BLaER1 treated with 17β-estradiol and CSF1 and Interleukin-3, amounts not matched to agents 10 nM and 100 nM (cell line): ENCODE measurements around the gene ENTPD8.

Source experiments
- H3K27ac ChIP-seq, 11 experiments: shearing (Covaris generic); formaldehyde crosslinking; 2 replicates each; pipeline ENCODE4 v1.8.1; 2022
- H3K27me3 ChIP-seq, 11 experiments: shearing (Covaris generic); formaldehyde crosslinking; 2 replicates each; pipeline ENCODE4 v1.8.1; 2022
- H3K36me3 ChIP-seq, 11 experiments: shearing (Covaris generic); formaldehyde crosslinking; 2 replicates each; pipeline ENCODE4 v1.8.1; 2022
- H3K4me1 ChIP-seq, 10 experiments: shearing (Covaris generic); formaldehyde crosslinking; 2 replicates each; pipeline ENCODE4 v1.8.1; 2022
- H3K4me2 ChIP-seq, 11 experiments: shearing (Covaris generic); formaldehyde crosslinking; 2 replicates each; pipeline ENCODE4 v1.8.1; 2022
- H3K4me3 ChIP-seq, 10 experiments: shearing (Covaris generic); formaldehyde crosslinking; 2 replicates each; pipeline ENCODE4 v1.8.1; 2022
- H3K9ac ChIP-seq, 11 experiments: shearing (Covaris generic); formaldehyde crosslinking; 2 replicates each; pipeline ENCODE4 v1.8.1; 2022
- H3K9me3 ChIP-seq, 11 experiments: shearing (Covaris generic); formaldehyde crosslinking; replicated peaks in 1 of 11; 2 replicates each; pipeline ENCODE4 v1.8.1; 2022
- H4K20me1 ChIP-seq, 11 experiments: shearing (Covaris generic); formaldehyde crosslinking; 2 replicates each; pipeline ENCODE4 v1.8.1; 2022
- Cebpa-rat ChIP-seq, 11 experiments: shearing (Covaris generic); IDR thresholded peaks; 2 replicates each; pipeline ENCODE4 v1.8.1; 2022

ENTPD8 gene

GRCh38 chr9:137439158-137439714, 1.9 kb downstream of the ENTPD8 start:
- Histone ChIP-seq H3K4me2 (no peak overlapping the region), H3K4me3 (no peak overlapping the region), H4K20me1 (peaks cover 0 to 41% (median 0%) of the 10 kb centered on the region in 11 experiments; a peak in 6 of 22 replicates), H3K4me1 (peaks cover 24 to 46% (median 33%) of the 10 kb centered on the region in 10 experiments), H3K27ac (no peak overlapping the region), H3K36me3 (no peaks in the 10 kb centered on the region), H3K27me3 (peaks cover 14 to 29% (median 20%) of the 10 kb centered on the region in 11 experiments), H3K9ac (no peak overlapping the region), H3K9me3 (peaks cover 0 to 4% (median 0%) of the 10 kb centered on the region in 11 experiments; a peak in 1 of 22 replicates)
- TF ChIP-seq Cebpa-rat (IDR thresholded peaks at IDR 0.05) = no peak

GRCh38 chr9:137438591-137439157, 2.5 kb downstream of the ENTPD8 start:
- Histone ChIP-seq H4K20me1 (peaks cover 0 to 45% (median 0%) of the 10 kb centered on the region in 11 experiments; a peak in 6 of 22 replicates), H3K27me3 (peaks cover 14 to 30% (median 20%) of the 10 kb centered on the region in 11 experiments), H3K4me2 (no peak overlapping the region; a peak in 1 of 22 replicates), H3K4me1 (peaks cover 24 to 52% (median 39%) of the 10 kb centered on the region in 10 experiments), H3K27ac (no peak overlapping the region), H3K36me3 (no peaks in the 10 kb centered on the region), H3K4me3 (no peak overlapping the region), H3K9me3 (peaks cover 0 to 4% (median 0%) of the 10 kb centered on the region in 11 experiments; a peak in 1 of 22 replicates), H3K9ac (no peak overlapping the region)
- TF ChIP-seq Cebpa-rat (IDR thresholded peaks at IDR 0.05) = no peak

- peaks cover 14 to 33% (median 19%) of the 10 kb centered on the region in 11 experiments for H3K27me3 ChIP-seq
- no peak overlapping the region for H3K27ac ChIP-seq
- no peak overlapping the region for H3K4me3 ChIP-seq
- H3K9me3 ChIP-seq = peaks cover 0 to 4% (median 0%) of the 10 kb centered on the region in 11 experiments; a peak in 1 of 22 replicates
- no peaks in the 10 kb centered on the region for H3K36me3 ChIP-seq
- peaks cover 24 to 59% (median 46%) of the 10 kb centered on the region in 10 experiments for H3K4me1 ChIP-seq
- peaks cover 0 to 53% (median 0%) of the 10 kb centered on the region in 11 experiments; a peak in 6 of 22 replicates for H4K20me1 ChIP-seq
- no peak for TF ChIP-seq Cebpa-rat (IDR thresholded peaks at IDR 0.05)
- H3K9ac ChIP-seq = 0 out of 22 replicates have a peak overlapping the region, but pooled peaks of 1 of the 11 experiments have one; percentile 2
- H3K4me2 ChIP-seq = peak overlapping the region in 8 of 11 experiments; percentile 0 to 94 (median 54); a peak in 12 of 22 replicates
These were observed 3.2 kb downstream of the ENTPD8 start for GRCh38 chr9:137437691-137438590.

- no peak overlapping the region for H3K4me3 ChIP-seq
- peaks cover 7 to 29% (median 9%) of the 10 kb centered on the region in 11 experiments for H3K27me3 ChIP-seq
- peaks cover 24 to 69% (median 55%) of the 10 kb centered on the region in 10 experiments for H3K4me1 ChIP-seq
- H4K20me1 ChIP-seq = peaks cover 0 to 53% (median 0%) of the 10 kb centered on the region in 11 experiments; a peak in 6 of 22 replicates
- TF ChIP-seq Cebpa-rat (IDR thresholded peaks at IDR 0.05) = no peak
- H3K36me3 ChIP-seq = no peaks in the 10 kb centered on the region
- H3K4me2 ChIP-seq = peak overlapping the region; percentile 10 to 94 (median 80); a peak in 16 of 22 replicates
- H3K27ac ChIP-seq = no peak overlapping the region
- peaks cover 0 to under 1% (median 0%) of the 10 kb centered on the region in 11 experiments; a peak in 1 of 22 replicates for H3K9me3 ChIP-seq
- 0 out of 22 replicates have a peak overlapping the region, but pooled peaks of 1 of the 11 experiments have one; percentile 2 for H3K9ac ChIP-seq
These were observed 4.2 kb downstream of the ENTPD8 start for GRCh38 chr9:137436761-137437600.

- Histone ChIP-seq H4K20me1 (peaks cover 0 to 59% (median 5%) of the 10 kb centered on the region in 11 experiments; a peak in 12 of 22 replicates), H3K27me3 (peaks cover 0 to 31% (median 3%) of the 10 kb centered on the region in 11 experiments; a peak in 19 of 22 replicates), H3K4me2 (peak overlapping the region; percentile 49 to 94 (median 83)), H3K27ac (no peak overlapping the region), H3K9ac (peak overlapping the region in 5 of 11 experiments; percentile 0 to 33 (median 8); a peak in 7 of 22 replicates), H3K9me3 (no peaks in the 10 kb centered on the region), H3K4me1 (peaks cover 30 to 77% (median 61%) of the 10 kb centered on the region in 10 experiments), H3K4me3 (no peak overlapping the region), H3K36me3 (no peaks in the 10 kb centered on the region)
- TF ChIP-seq Cebpa-rat (IDR thresholded peaks at IDR 0.05) = no peak
These were observed 5.0 kb downstream of the ENTPD8 start for GRCh38 chr9:137435980-137436760.

GRCh38 chr9:137435381-137435891, 5.7 kb downstream of the ENTPD8 start:
- Histone ChIP-seq H3K4me3 (no peak overlapping the region), H3K4me1 (peaks cover 38 to 84% (median 68%) of the 10 kb centered on the region in 10 experiments), H3K36me3 (no peaks in the 10 kb centered on the region), H3K9me3 (no peaks in the 10 kb centered on the region), H4K20me1 (peaks cover 0 to 67% (median 12%) of the 10 kb centered on the region in 11 experiments; a peak in 13 of 22 replicates), H3K27me3 (peaks cover 0 to 38% (median 9%) of the 10 kb centered on the region in 11 experiments; a peak in 13 of 22 replicates), H3K27ac (no peak overlapping the region), H3K9ac (peak overlapping the region in 5 of 11 experiments; percentile 0 to 33 (median 8); a peak in 7 of 22 replicates), H3K4me2 (peak overlapping the region; percentile 49 to 94 (median 83))
- TF ChIP-seq Cebpa-rat (IDR thresholded peaks at IDR 0.05) = no peak
